Measurements from ENCODE around the gene USP30. TPM values are rescaled to one million over a fixed set of nuclear protein-coding genes. Genes with fewer than 3 reads are reported as not detected.
"Not testable (repeated sequence)": the region's sequence is repeated elsewhere in the genome, so short reads cannot be mapped to it uniquely, and the experiment has no call there.

Gene USP30
- total RNA-seq, 1 experiment from 2014 or later = 7.8 TPM

DNA sequence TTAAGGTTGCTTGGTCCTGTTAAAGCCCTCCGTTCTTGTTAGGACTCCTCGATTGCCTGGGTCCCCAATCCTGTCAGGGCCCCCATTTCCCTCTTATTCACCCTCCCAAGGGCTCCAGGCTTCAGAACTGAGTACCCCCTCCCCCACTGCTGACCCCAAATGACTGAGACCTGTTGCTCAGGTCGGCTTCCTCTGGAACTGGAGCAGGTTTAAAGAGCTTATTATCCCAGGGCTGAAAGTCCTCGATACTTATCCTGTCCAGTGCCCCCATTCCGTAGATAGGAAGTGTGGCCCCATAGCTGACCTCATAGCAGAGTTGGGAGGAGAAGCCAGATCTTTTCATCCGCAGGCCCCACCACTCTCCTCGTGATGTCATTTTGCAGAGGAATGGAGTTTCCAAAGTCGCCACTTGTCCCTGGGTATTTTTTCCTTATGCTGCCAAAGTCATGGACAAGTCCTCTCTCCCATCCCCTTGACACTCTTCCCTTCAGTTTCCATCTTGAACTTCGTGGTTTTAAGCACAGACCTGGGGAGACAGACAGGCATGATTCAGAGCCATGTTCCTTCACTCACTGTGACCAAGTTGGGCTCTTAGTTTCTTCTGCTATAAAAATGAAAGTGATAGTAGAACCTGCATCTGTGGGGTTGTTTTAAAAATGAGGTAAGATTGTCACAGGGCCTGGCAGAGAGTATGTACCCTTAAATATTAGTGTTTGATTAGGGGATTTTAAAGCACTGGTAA is 1.2 kb downstream of the USP30 start:
- Histone ChIP-seq H3K79me2 (ENCODE audit: insufficient read depth, low read length) (no peaks in the 10 kb centered on the region), H3K4ac (ENCODE audit: low read depth, low read length) (no peak overlapping the region), H4K91ac (ENCODE audit: insufficient read length, low read depth, low read length) (no peak overlapping the region), H3K9ac (ENCODE audit: extremely low read depth, insufficient read length, low read length) (peak overlapping the region; percentile 11), H2AK5ac (ENCODE audit: insufficient read length, low read length) (no peak overlapping the region), H3K23ac (ENCODE audit: insufficient read length, low read depth, low read length) (no peak overlapping the region), H3K56ac (ENCODE audit: insufficient read length, low read depth, low read length) (no peak overlapping the region), H3K9me3 (ENCODE audit: control insufficient read depth, low read depth, low read length) (no peaks in the 10 kb centered on the region), H3K27ac (ENCODE audit: insufficient read length, low read depth, low read length) (no peak overlapping the region), H3K4me2 (ENCODE audit: insufficient read depth, insufficient read length, low read length) (peak overlapping the region; percentile 85), H2BK5ac (ENCODE audit: insufficient read length, low read length) (no peak overlapping the region), H3K23me2 (ENCODE audit: insufficient read length, low read depth, low read length, poor library complexity, severe bottlenecking) (peaks cover 7% of the 10 kb centered on the region), H3K79me1 (ENCODE audit: insufficient read depth, low read depth, low read length, poor library complexity, severe bottlenecking) (no peaks in the 10 kb centered on the region), H2BK120ac (ENCODE audit: low read depth, low read length, poor library complexity, severe bottlenecking) (no peak overlapping the region), H3K14ac (ENCODE audit: insufficient read depth, low read length) (no peak overlapping the region), H2BK15ac (ENCODE audit: low read depth, low read length) (no peak overlapping the region), H2BK12ac (ENCODE audit: insufficient read length, low read depth, low read length) (no peak overlapping the region), H4K20me1 (ENCODE audit: control insufficient read depth, insufficient read depth, insufficient read length) (no peaks in the 10 kb centered on the region), H3K18ac (ENCODE audit: insufficient read length, low read depth, low read length) (no peak overlapping the region), H3K4me1 (ENCODE audit: insufficient read depth, low read length) (no peaks in the 10 kb centered on the region; the same call in 1 of the 2 replicates), H2AFZ (ENCODE audit: low read length) (no peak overlapping the region), H4K8ac (replicated peaks; ENCODE audit: insufficient read length, low read depth, low read length) (no peak overlapping the region), H4K5ac (ENCODE audit: insufficient read length, low read depth, low read length) (no peak overlapping the region), H3K27me3 (ENCODE audit: insufficient read depth, low read length) (no peaks in the 10 kb centered on the region), H3T11ph (ENCODE audit: low read length) (no peak overlapping the region), H2BK20ac (ENCODE audit: low read depth, low read length, poor library complexity, severe bottlenecking) (no peak overlapping the region)
- H3K4me1 Mint-ChIP-seq = peaks cover 12 to 15% of the 10 kb centered on the region in 2 experiments
- 0 out of 7 replicates have a peak, but pooled peaks cover 0 to under 1% (median 0%) of the 10 kb centered on the region in 3 experiments for H3K36me3 Mint-ChIP-seq (ENCODE audit: insufficient read depth in 1 of 3, low read depth in 3 of 3)
- DNase-seq = no peak
- no CpG with 5 or more reads among the region's 9 CpGs for WGBS (ENCODE audit: extremely low coverage, insufficient read length, low lambda C conversion rate)
- peak overlapping the region in 2 of 3 experiments; percentile 47 to 62; a peak in 3 of 7 replicates for H3K27ac Mint-ChIP-seq
- no peaks in the 10 kb centered on the region; the same call in 1 of the 2 replicates for H3K27me3 Mint-ChIP-seq (ENCODE audit: low read depth)
- H3K4me3 Mint-ChIP-seq = peak overlapping the region; percentile 86 to 96
- H3K9me3 Mint-ChIP-seq = no peaks in the 10 kb centered on the region; a peak in 1 of 5 replicates
- TF ChIP-seq, protein P1, sequence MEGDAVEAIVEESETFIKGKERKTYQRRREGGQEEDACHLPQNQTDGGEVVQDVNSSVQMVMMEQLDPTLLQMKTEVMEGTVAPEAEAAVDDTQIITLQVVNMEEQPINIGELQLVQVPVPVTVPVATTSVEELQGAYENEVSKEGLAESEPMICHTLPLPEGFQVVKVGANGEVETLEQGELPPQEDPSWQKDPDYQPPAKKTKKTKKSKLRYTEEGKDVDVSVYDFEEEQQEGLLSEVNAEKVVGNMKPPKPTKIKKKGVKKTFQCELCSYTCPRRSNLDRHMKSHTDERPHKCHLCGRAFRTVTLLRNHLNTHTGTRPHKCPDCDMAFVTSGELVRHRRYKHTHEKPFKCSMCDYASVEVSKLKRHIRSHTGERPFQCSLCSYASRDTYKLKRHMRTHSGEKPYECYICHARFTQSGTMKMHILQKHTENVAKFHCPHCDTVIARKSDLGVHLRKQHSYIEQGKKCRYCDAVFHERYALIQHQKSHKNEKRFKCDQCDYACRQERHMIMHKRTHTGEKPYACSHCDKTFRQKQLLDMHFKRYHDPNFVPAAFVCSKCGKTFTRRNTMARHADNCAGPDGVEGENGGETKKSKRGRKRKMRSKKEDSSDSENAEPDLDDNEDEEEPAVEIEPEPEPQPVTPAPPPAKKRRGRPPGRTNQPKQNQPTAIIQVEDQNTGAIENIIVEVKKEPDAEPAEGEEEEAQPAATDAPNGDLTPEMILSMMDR (conservative IDR thresholded peaks at IDR 0.05) = no peak

GRCh38 chr12:109054124-109054513 is 1.7 kb downstream of the USP30 start:
- H3K23me2 ChIP-seq (ENCODE audit: insufficient read length, low read depth, low read length, poor library complexity, severe bottlenecking); H4K20me1 ChIP-seq (ENCODE audit: control insufficient read depth, insufficient read depth, insufficient read length); H2BK120ac ChIP-seq (ENCODE audit: low read depth, low read length, poor library complexity, severe bottlenecking); H3K27ac ChIP-seq (ENCODE audit: insufficient read length, low read depth, low read length); H3K14ac ChIP-seq (ENCODE audit: insufficient read depth, low read length); H4K91ac ChIP-seq (ENCODE audit: insufficient read length, low read depth, low read length); H2BK20ac ChIP-seq (ENCODE audit: low read depth, low read length, poor library complexity, severe bottlenecking); H3K4me2 ChIP-seq (ENCODE audit: insufficient read depth, insufficient read length, low read length); H3K27ac Mint-ChIP-seq; H3K36me3 Mint-ChIP-seq (ENCODE audit: insufficient read depth in 1 of 3, low read depth in 3 of 3); H3K56ac ChIP-seq (ENCODE audit: insufficient read length, low read depth, low read length); H3K23ac ChIP-seq (ENCODE audit: insufficient read length, low read depth, low read length); H2AFZ ChIP-seq (ENCODE audit: low read length); H3K79me1 ChIP-seq (ENCODE audit: insufficient read depth, low read depth, low read length, poor library complexity, severe bottlenecking); H2AK5ac ChIP-seq (ENCODE audit: insufficient read length, low read length); H3T11ph ChIP-seq (ENCODE audit: low read length); H3K4ac ChIP-seq (ENCODE audit: low read depth, low read length); H2BK12ac ChIP-seq (ENCODE audit: insufficient read length, low read depth, low read length); DNase-seq; H3K9ac ChIP-seq (ENCODE audit: extremely low read depth, insufficient read length, low read length); H2BK5ac ChIP-seq (ENCODE audit: insufficient read length, low read length); H3K4me1 ChIP-seq (ENCODE audit: insufficient read depth, low read length); H3K9me3 ChIP-seq (ENCODE audit: control insufficient read depth, low read depth, low read length); H3K18ac ChIP-seq (ENCODE audit: insufficient read length, low read depth, low read length); H3K79me2 ChIP-seq (ENCODE audit: insufficient read depth, low read length); H4K8ac ChIP-seq (replicated peaks; ENCODE audit: insufficient read length, low read depth, low read length); H3K27me3 Mint-ChIP-seq (ENCODE audit: low read depth); H2BK15ac ChIP-seq (ENCODE audit: low read depth, low read length); H3K27me3 ChIP-seq (ENCODE audit: insufficient read depth, low read length); H4K5ac ChIP-seq (ENCODE audit: insufficient read length, low read depth, low read length); H3K9me3 Mint-ChIP-seq: not testable (repeated sequence)
- H3K4me1 Mint-ChIP-seq = peaks cover 12 to 15% of the 10 kb centered on the region in 2 experiments
- peak overlapping the region; percentile 86 to 96; a peak in 4 of 5 replicates for H3K4me3 Mint-ChIP-seq
- WGBS (ENCODE audit: extremely low coverage, insufficient read length, low lambda C conversion rate) = no CpG with 5 or more reads among the region's 4 CpGs
